DMS79 treated with DMSO at 0.1 percent for 48 hours (cell line): ENCODE data around the gene CASP6.
A peak's percentile ranks its signal among the peaks of the same experiment; 100 is the strongest.
"Not testable (repeated sequence)": the region's sequence is repeated elsewhere in the genome, so short reads cannot be mapped to it uniquely, and the experiment has no call there.

ENCODE experiments used
- DNase-seq: peaks from one replicate; lab custom pipeline; 2025; lab: John Stamatoyannopoulos, UW

The CASP6 gene

DNA sequence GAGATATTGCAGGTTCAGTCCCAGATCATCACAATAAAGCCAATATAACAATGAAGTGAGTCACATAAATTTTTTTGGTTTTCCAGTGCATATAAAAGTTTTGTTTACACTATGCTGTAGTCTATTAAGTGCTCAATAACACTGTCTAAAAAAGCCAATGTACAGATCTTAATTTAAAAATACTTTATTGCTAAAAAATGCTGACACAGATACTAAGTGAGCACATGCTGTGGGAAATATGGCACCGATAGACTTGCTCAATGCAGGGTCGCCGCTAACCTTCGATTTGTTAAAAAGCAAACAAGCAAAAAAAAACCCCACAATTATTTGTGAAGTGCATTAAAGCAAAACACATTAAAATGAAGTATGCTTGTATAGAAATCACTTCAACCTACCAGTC, 16.4 kb upstream of the CASP6 start:
- no peak for DNase-seq

DNA sequence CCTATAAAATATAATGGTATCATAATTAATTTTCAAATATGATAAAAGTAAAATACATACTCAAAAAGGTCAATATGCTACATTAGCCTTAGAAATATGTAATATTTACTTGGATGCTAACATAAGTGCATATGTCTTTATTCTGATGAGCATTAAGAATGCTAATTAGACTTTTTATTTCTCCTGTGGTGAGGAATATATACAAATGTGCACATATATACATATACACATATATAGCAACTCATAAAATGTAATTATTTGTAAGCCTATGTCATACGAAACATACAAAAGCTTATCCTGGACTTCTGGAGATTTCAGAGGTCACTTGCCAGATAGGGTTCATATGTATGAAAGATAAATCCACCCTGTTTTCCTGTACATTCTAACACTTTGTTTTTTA, 15.5 kb upstream of the CASP6 start:
- no peak for DNase-seq

DNA sequence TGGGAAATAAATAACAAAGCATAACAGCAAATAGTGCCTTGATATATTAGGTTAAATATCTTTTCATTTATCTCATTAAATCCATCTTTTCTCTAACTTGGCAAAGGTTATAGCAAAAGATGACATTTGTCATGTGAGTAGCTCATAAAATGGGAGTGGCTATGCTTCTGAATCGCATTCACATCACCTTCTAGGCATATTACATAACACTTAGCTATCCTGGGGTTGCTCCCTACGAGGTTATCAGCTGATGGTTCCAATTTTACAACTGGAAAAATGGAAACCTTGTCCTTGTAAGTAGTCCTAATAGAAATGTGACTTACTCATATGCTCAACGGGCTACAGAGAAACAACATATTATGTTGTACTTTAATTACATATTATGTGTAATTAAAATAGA, 10.3 kb upstream of the CASP6 start:
- no peak for DNase-seq

DNA sequence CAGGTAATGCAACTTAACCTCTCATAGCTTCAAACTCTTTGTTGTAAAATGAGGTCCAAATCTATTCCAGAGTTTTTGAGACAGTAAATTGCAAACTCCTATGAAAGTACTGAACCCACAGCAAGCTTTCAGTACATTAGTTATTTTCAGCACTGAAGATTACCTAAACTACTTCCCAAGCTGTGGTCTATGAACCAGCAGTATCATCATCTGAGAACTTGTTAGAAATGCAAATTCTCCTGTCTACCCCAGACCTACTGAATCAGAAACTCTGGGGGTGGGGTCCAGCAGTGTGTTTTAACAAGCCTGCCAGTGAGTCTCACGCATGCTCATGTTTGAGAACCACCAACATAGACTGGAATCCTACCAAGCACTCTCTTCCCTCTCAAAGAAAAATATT, 5.7 kb upstream of the CASP6 start:
- DNase-seq, result no peak

DNA sequence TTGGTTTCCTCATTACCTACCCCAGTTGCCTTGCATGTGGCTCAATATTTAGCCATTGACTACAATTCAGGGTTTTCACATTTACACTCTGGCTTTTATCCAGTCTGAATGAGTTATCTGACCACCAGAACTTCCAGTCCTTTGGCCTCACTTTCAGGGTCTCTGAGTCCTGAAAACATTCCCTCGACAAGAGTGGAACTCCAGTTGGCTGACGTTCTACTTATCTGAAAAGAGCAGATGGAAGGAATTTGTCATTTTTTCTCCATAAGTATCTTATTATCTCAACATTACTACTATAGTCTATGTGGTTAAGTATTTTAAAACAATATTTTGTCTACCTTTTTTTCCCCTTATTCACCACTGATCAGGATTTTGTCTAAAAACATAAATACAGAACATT, 5.2 kb upstream of the CASP6 start:
- DNase-seq, result no peak

DNA sequence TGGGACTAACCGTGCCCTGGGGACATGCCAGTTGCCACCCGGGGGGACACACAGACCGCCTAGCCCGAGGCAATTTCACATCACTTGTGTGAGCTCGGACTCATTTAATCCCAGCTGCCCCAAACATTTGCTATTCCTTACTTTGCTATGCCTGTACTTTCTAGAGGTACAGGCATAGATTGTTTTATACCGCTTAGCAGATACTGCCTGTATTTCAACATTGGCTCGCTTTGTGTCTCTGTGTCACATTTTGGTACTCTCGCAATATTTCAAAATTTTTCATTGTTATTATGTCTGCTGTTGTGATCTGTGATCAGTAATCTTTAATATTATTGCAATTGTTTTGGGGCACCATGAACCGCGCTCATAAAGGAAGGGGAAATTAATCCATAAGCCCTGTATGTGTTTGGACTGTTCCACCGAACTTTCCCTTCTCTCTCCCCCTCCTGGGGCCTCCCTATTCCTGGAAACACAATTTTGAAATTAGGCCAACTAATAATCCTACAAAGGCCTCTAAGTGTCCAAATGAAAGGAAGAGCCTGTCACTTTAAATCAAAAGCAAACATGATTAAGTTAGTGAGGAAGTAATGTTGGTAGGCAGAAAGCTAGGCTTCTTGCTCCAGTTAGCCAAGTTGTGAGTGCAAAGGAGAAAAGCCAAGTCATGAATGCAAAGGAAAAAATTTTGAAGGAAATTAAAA, 568 bp upstream of the CASP6 start:
- peak; percentile 2 for DNase-seq

DNA sequence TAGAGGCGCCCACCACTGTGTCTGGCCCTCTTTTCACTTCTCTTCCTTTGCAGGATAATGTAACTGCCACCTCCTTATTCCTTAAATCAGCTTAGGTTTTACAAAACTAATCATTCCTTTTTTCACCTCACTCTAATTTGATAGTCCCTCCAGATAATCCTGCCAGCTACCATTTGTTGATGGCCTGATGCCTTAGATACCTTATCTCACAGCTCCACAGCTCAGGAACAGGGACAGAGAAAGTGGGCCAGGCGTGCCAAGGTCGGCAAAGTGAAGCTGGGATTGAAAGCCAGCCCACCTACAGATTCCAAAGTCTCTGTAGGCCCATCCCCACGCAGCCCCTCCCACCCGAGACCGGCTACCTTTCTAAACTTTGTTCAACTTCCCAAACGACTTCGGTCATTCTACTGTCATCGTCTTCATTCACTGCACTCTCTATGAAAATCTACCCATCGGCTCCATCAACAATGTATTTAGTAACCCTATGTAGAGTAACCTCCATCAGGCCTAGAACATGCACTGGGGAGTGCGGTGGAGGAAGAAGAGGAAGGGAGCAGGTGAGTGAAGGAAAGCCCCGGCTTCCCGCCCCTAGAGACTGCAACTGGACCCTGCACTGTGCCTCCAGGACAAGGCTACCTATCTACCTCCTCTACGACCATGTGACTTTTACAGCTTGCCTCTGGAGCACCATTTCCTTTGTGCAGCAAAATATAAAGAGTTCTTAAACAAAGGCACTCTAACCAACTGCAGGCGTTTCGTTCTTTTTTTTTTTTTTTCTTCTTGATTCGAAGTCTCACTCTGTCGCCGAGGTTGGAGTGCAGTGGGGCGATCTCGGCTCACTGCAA, 1.5 kb downstream of the CASP6 start:
- peak; percentile 31 for DNase-seq

DNA sequence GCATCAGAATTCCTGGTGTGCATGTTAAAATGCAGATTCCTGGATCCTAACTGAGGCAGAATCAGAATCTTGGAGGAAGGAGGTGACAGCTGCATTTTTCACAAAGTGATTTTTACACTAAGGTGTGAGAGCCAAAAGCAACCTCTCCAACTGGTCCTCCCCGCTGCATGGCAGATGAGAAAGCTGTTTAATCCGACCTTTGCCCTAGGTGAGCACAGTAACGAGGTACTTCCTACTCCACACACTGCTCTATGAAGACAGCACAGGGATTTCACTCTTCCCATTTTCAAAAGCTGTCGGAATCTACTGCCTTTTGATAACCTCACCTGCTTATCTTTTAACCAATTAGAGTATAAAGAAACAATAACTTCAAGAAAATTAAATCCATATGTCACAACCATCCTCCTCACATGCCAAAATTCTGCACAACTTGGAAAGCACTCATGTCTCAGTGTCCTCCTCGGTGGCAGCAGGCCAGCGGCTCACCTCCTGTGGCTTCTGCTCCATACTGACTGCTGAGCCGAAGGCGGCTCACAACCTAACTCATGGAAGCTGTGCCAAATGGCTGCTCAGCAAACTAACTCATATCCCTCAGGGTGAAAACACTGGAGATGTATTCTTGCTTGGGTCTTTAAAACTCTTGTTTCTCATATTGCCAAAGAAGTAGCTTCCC, 3.6 kb downstream of the CASP6 start:
- no peak for DNase-seq

GRCh38 chr4:109698656-109699055, 4.6 kb downstream of the CASP6 start:
- no peak for DNase-seq

DNA sequence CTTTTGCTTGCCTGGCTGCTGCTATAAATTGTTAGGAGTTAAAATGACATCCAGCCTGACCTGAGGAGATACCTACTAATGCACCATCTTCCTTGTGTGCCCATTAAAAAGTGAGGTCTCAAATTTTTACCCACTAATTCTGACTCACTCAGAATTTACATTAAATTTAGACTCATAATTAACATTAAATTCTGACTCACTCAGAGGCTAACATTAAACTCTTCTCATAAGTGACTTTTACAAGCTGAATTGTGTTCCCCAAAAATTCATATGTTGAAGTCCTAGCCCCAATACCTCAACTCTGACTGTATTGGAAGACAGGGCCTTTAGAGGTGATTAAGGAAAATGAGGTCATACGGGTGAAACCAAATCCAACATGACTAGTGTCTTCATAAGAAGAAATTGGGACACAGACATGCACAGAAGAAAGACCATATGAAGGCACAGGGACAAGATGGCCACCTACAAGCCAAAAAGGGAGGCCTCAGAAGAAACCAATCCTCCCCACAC, 11.8 kb downstream of the CASP6 start:
- DNase-seq, result no peak

- no peak for DNase-seq
These were observed 12.4 kb downstream of the CASP6 start for GRCh38 chr4:109690690-109691410.

DNA sequence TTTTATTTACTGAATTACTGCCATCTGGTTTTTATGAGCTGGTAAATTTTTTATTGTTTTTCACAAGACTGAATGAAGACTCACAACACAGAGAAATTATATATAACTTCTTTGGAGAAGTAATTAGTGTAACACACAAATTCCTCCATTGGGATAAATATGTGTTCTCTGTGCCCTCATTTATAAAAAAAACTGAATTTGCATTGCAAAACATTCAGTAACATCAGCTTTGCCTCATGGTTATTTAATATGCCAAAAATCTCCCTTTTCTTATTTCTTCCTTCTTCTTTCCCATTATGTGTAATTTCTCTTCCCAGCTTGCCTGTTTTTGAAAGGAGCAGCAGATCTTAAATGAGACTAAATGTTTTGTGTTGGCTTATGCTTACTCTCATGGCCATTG, 18.5 kb downstream of the CASP6 start:
- no peak for DNase-seq

GRCh38 chr4:109683621-109684253, 19.5 kb downstream of the CASP6 start:
- DNase-seq, result no peak

- no peak for DNase-seq
These were observed 20.4 kb downstream of the CASP6 start for GRCh38 chr4:109682875-109683274.

DNA sequence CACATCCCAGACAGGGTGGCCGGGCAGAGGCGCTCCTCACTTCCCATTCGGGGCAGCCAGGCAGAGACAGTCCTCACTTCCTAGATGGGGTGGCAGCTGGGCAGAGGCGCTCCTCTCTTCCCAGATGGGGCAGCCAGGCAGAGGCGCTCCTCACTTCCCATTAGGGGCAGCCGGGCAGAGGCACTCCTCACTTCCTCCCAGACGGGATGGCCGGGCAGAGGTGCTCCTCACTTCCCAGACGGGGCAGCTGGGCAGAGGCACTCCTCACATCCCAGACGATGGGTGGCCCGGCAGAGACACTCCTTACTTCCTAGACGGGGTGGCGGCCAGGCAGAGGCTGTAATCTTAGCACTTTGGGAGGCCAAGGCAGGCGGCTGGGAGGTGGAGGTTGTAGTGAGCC, 24.3 kb downstream of the CASP6 start:
- not testable (repeated sequence) for DNase-seq

- DNase-seq, result not testable (repeated sequence)
These were observed 24.8 kb downstream of the CASP6 start for GRCh38 chr4:109678472-109678871.

- DNase-seq, result no peak
These were observed 26.4 kb downstream of the CASP6 start for GRCh38 chr4:109676886-109677285.

DNA sequence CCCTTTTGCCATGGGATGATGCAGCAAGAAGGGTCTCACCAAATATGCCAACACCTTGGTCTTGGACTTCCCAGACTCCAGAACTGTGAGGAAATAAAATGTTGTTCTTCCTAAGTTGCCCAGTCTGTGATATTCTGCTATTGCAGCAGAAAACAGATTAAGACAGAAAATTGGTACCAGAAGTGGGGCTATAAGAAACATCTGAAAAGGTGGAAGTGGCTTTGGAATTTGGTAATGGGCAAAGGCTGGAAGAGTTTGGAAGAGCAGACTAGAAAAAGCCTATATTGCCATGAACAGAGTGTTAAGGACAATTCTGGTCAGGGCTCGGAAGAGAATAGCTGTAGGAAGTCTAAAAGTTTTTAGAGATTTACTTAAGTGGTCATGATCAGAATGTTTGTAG, 27.4 kb downstream of the CASP6 start:
- no peak for DNase-seq

GRCh38 chr4:109675181-109675580, 28.1 kb downstream of the CASP6 start:
- DNase-seq, result no peak

- no peak for DNase-seq
These were observed 29.9 kb downstream of the CASP6 start for GRCh38 chr4:109673303-109673702.

DNA sequence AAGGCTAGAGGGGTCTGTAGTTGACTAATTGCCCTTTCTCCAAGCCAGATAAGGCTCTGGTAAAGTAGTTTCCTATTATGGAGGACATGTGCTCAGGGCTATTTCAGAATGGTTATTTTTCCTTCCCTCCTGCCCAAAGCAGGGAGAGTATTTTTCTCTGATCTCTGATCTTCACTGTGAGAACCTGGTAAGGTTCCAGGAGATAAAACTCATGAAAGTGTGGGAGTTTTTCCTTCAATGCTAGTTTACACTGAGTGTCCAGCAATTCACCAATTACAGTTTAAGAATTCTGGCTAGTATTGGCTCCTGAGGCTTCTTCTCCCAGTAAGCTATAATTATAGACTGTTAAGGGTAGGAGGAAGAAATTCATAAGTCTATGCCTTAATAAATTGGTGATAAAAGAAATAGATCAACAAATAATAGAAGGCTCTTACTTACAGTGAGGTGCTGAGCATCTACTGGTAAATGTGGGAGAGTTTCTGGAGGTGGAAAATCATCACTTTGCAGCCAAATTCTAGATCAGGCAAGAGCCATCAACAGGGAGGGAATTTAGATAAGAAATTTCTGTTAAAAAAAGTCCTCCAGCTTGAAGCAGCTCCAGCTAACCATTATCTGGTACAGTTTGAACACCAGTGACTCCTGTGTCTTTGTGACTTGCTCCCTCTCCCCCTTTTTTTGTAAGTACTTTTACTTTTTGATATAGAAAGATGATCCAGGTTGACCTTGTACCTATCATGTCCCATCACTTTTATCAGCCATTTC, 30.9 kb downstream of the CASP6 start:
- no peak for DNase-seq
